SJSA1 (cell line): ENCODE results near the gene DCX. TPM values are rescaled to one million over a fixed set of nuclear protein-coding genes. Genes with fewer than 3 reads are reported as not detected.

Experiments used
- DNase-seq, 2 experiments: peaks; one replicate each; pipeline ENCODE4 v3.0.0-alpha.2; 2015 to 2020; ENCODE audit warnings: low spot score in 2 of 2, low read depth in 1 of 2
- H3K27ac ChIP-seq: fragments of 250-450 bp; sonication (Bioruptor Pico); 2 replicates; pipeline ENCODE4 v1.5.1; 2020; ENCODE audit warnings: mild to moderate bottlenecking, moderate library complexity
- H3K27me3 ChIP-seq: fragments of 250-450 bp; sonication (Bioruptor Pico); replicated peaks from 2 replicates; pipeline ENCODE4 v1.5.1; 2020; ENCODE audit warnings: mild to moderate bottlenecking, moderate library complexity
- H3K36me3 ChIP-seq: fragments of 250-450 bp; sonication (Bioruptor Pico); 2 replicates; pipeline ENCODE4 v1.5.1; 2020; ENCODE audit warnings: mild to moderate bottlenecking
- H3K4me1 ChIP-seq: fragments of 250-450 bp; sonication (Bioruptor Pico); replicated peaks from 2 replicates; pipeline ENCODE4 v1.6.1; 2021; ENCODE audit warnings: mild to moderate bottlenecking
- H3K4me3 ChIP-seq: fragments of 250-450 bp; sonication (Bioruptor Pico); 2 replicates; pipeline ENCODE4 v1.5.1; 2020; ENCODE audit warnings: mild to moderate bottlenecking
- H3K9me3 ChIP-seq: fragments of 250-450 bp; sonication (Bioruptor Pico); replicated peaks from 2 replicates; pipeline ENCODE4 v1.5.1; 2020; ENCODE audit warnings: mild to moderate bottlenecking
- total RNA-seq: library from RNA; depleted of rRNA; stranded (reverse); fragments of >200 nt; shearing (Covaris generic); gene quantifications from 2 replicates; pipeline ENCODE4 v1.2.3, GENCODE V29; 2014

The DCX gene
- total RNA-seq, 1 experiment from 2014 or later = not detected

- Histone ChIP-seq H3K27me3 (no peaks in the 10 kb centered on the region), H3K27ac (no peak overlapping the region), H3K36me3 (no peaks in the 10 kb centered on the region), H3K9me3 (no peaks in the 10 kb centered on the region), H3K4me1 (no peaks in the 10 kb centered on the region), H3K4me3 (no peak overlapping the region)
- DNase-seq = no peak
Measured at GRCh38 chrX:111319451-111319850, 92.5 kb downstream of the DCX start.

GRCh38 chrX:111318901-111319300 is 93.1 kb downstream of the DCX start:
- Histone ChIP-seq H3K36me3 (no peaks in the 10 kb centered on the region), H3K27me3 (no peaks in the 10 kb centered on the region), H3K9me3 (no peaks in the 10 kb centered on the region), H3K4me3 (no peak overlapping the region), H3K4me1 (no peaks in the 10 kb centered on the region), H3K27ac (no peak overlapping the region)
- no peak for DNase-seq

- Histone ChIP-seq H3K27ac (no peak overlapping the region), H3K36me3 (no peaks in the 10 kb centered on the region), H3K27me3 (no peaks in the 10 kb centered on the region), H3K4me1 (no peaks in the 10 kb centered on the region), H3K9me3 (no peaks in the 10 kb centered on the region), H3K4me3 (no peak overlapping the region)
- DNase-seq = no peak
Measured at GRCh38 chrX:111309083-111309482, 102.9 kb downstream of the DCX start.

- H3K36me3 ChIP-seq = no peaks in the 10 kb centered on the region
- no peaks in the 10 kb centered on the region for H3K9me3 ChIP-seq
- no peaks in the 10 kb centered on the region for H3K27me3 ChIP-seq
- no peak for DNase-seq
- H3K4me1 ChIP-seq = no peaks in the 10 kb centered on the region
- H3K27ac ChIP-seq = no peak overlapping the region
- H3K4me3 ChIP-seq = no peak overlapping the region
Measured at GRCh38 chrX:111308039-111308438, 104.0 kb downstream of the DCX start.

GRCh38 chrX:111302284-111302683 is 109.7 kb downstream of the DCX start:
- Histone ChIP-seq H3K4me3 (no peak overlapping the region), H3K27me3 (no peaks in the 10 kb centered on the region), H3K4me1 (no peaks in the 10 kb centered on the region), H3K27ac (no peak overlapping the region), H3K36me3 (no peaks in the 10 kb centered on the region), H3K9me3 (no peaks in the 10 kb centered on the region)
- no peak for DNase-seq

- Histone ChIP-seq H3K36me3 (no peaks in the 10 kb centered on the region), H3K4me3 (no peak overlapping the region), H3K4me1 (no peaks in the 10 kb centered on the region), H3K9me3 (no peaks in the 10 kb centered on the region), H3K27me3 (no peaks in the 10 kb centered on the region), H3K27ac (no peak overlapping the region)
- no peak for DNase-seq
Measured at GRCh38 chrX:111288841-111289240, 123.2 kb downstream of the DCX start.

GRCh38 chrX:111284631-111285293 is 127.2 kb downstream of the DCX start:
- no peaks in the 10 kb centered on the region for H3K36me3 ChIP-seq
- no peaks in the 10 kb centered on the region for H3K4me1 ChIP-seq
- H3K9me3 ChIP-seq = no peaks in the 10 kb centered on the region
- DNase-seq = no peak
- no peak overlapping the region for H3K27ac ChIP-seq
- no peaks in the 10 kb centered on the region for H3K27me3 ChIP-seq
- H3K4me3 ChIP-seq = no peak overlapping the region

- Histone ChIP-seq H3K4me3 (no peak overlapping the region), H3K36me3 (no peaks in the 10 kb centered on the region), H3K27me3 (no peaks in the 10 kb centered on the region), H3K27ac (no peak overlapping the region), H3K4me1 (no peaks in the 10 kb centered on the region), H3K9me3 (no peaks in the 10 kb centered on the region)
- no peak for DNase-seq
Measured at GRCh38 chrX:111283446-111283845, 128.5 kb downstream of the DCX start.

GRCh38 chrX:111282991-111283390 is 129.0 kb downstream of the DCX start:
- Histone ChIP-seq H3K27ac (no peak overlapping the region), H3K27me3 (no peaks in the 10 kb centered on the region), H3K4me1 (no peaks in the 10 kb centered on the region), H3K36me3 (no peaks in the 10 kb centered on the region), H3K9me3 (no peaks in the 10 kb centered on the region), H3K4me3 (no peak overlapping the region)
- no peak for DNase-seq

- no peak overlapping the region for H3K27ac ChIP-seq
- no peak for DNase-seq
- no peaks in the 10 kb centered on the region for H3K4me1 ChIP-seq
- H3K36me3 ChIP-seq = no peaks in the 10 kb centered on the region
- no peaks in the 10 kb centered on the region for H3K27me3 ChIP-seq
- no peak overlapping the region for H3K4me3 ChIP-seq
- no peaks in the 10 kb centered on the region for H3K9me3 ChIP-seq
Measured at GRCh38 chrX:111282139-111282538, 129.9 kb downstream of the DCX start.

- H3K4me3 ChIP-seq = no peak within 1 kb of the TSS
- H3K27me3 ChIP-seq = no peaks in the 10 kb centered on the region
- H3K4me1 ChIP-seq = no peaks in the 10 kb centered on the region
- H3K9me3 ChIP-seq = no peaks in the 10 kb centered on the region
- no peak within 1 kb of the TSS for H3K27ac ChIP-seq
- H3K36me3 ChIP-seq = no peaks in the 10 kb centered on the region
- no peak for DNase-seq
Measured at GRCh38 chrX:111270339-111270738, 141.7 kb downstream of the DCX start, which contains the start of gene CAPN6. Gene CAPN6 (minus strand): TSS chrX:111270483. CDS start chrX:111263936, 6,547 bp downstream.

- DNase-seq = no peak
- Histone ChIP-seq H3K27me3 (no peaks in the 10 kb centered on the region), H3K9me3 (no peaks in the 10 kb centered on the region), H3K4me3 (no peak overlapping the region), H3K27ac (no peak overlapping the region), H3K36me3 (no peaks in the 10 kb centered on the region), H3K4me1 (no peaks in the 10 kb centered on the region)
Measured at GRCh38 chrX:111268506-111268905, 143.5 kb downstream of the DCX start.

- Histone ChIP-seq H3K27ac (no peak overlapping the region), H3K9me3 (no peaks in the 10 kb centered on the region), H3K27me3 (no peaks in the 10 kb centered on the region), H3K4me1 (no peaks in the 10 kb centered on the region), H3K4me3 (no peak overlapping the region), H3K36me3 (no peaks in the 10 kb centered on the region)
- no peak for DNase-seq
Measured at GRCh38 chrX:111265486-111265885, 146.5 kb downstream of the DCX start.

GRCh38 chrX:111264385-111264784 is 147.6 kb downstream of the DCX start:
- H3K9me3 ChIP-seq = no peaks in the 10 kb centered on the region
- H3K27ac ChIP-seq = no peak overlapping the region
- no peaks in the 10 kb centered on the region for H3K36me3 ChIP-seq
- H3K4me3 ChIP-seq = no peak overlapping the region
- no peak for DNase-seq
- H3K27me3 ChIP-seq = no peaks in the 10 kb centered on the region
- no peaks in the 10 kb centered on the region for H3K4me1 ChIP-seq

- DNase-seq = no peak
- Histone ChIP-seq H3K9me3 (no peaks in the 10 kb centered on the region), H3K27ac (no peak overlapping the region), H3K4me1 (no peaks in the 10 kb centered on the region), H3K4me3 (no peak overlapping the region), H3K27me3 (no peaks in the 10 kb centered on the region), H3K36me3 (no peaks in the 10 kb centered on the region)
Measured at GRCh38 chrX:111262086-111262485, 149.9 kb downstream of the DCX start.
